K562 (cell line): ENCODE measurements around the gene CBY3. TPM values are rescaled to one million over a fixed set of nuclear protein-coding genes. Genes with fewer than 3 reads are reported as not detected.

Source experiments
- CC2D1A ChIP-seq: fragments of 450-650 bp; IDR thresholded peaks from 2 replicates; pipeline ENCODE4 v1.6.1; 2017; ENCODE audit warnings: mild to moderate bottlenecking
- E2F3 ChIP-seq: fragments of 250-450 bp; sonication (Bioruptor Pico); IDR thresholded peaks from 2 replicates; pipeline ENCODE4 v1.4.0; 2020; ENCODE audit warnings: mild to moderate bottlenecking
- ESRRA ChIP-seq: fragments of 450-650 bp; IDR thresholded peaks from 2 replicates; pipeline ENCODE4 v1.6.1; 2014; ENCODE audit warnings: low read depth, mild to moderate bottlenecking, moderate library complexity, borderline replicate concordance
- MTF1 ChIP-seq: fragments of 250-450 bp; sonication (Bioruptor Pico); IDR thresholded peaks from 2 replicates; pipeline ENCODE4 v1.9.0; 2021; ENCODE audit warnings: moderate library complexity, mild to moderate bottlenecking, inconsistent platforms, borderline replicate concordance
- RBBP5 ChIP-seq: fragments of 200-600 bp; sonication (generic); IDR thresholded peaks from 2 replicates; pipeline ENCODE4 v1.6.1; 2012; ENCODE audit warnings: borderline replicate concordance, mild to moderate bottlenecking, low read length, control low read depth, inconsistent platforms; ENCODE audit not compliant: insufficient read depth, poor library complexity, severe bottlenecking
- RREB1 ChIP-seq: fragments of 250-450 bp; sonication (Bioruptor Pico); IDR thresholded peaks from 2 replicates; pipeline ENCODE4 v1.4.0; 2020
- TAL1 ChIP-seq: fragments of 450-650 bp; IDR thresholded peaks from 2 replicates; pipeline ENCODE4 v1.6.1; 2016; ENCODE audit warnings: mild to moderate bottlenecking
- U2AF2 ChIP-seq: fragments of 200-400 bp; formaldehyde crosslinking; optimal IDR thresholded peaks from 2 replicates; pipeline ENCODE3; 2017; ENCODE audit warnings: low read depth, mild to moderate bottlenecking, low read length
- ZNF174 ChIP-seq: fragments of 250-450 bp; sonication (Bioruptor Pico); IDR thresholded peaks from 2 replicates; pipeline ENCODE4 v1.4.0; 2020; ENCODE audit warnings: mild to moderate bottlenecking
- ZNF561 ChIP-seq: fragments of 450-650 bp; formaldehyde crosslinking; conservative IDR thresholded peaks from 2 replicates; pipeline ENCODE4 v1.4.0; 2020; ENCODE audit warnings: mild to moderate bottlenecking, moderate library complexity
- ZNF79 ChIP-seq: fragments of 250-450 bp; sonication (Bioruptor Pico); IDR thresholded peaks from 2 replicates; pipeline ENCODE4 v1.4.0; 2020; ENCODE audit warnings: low read depth, mild to moderate bottlenecking, moderate library complexity
- polyA plus RNA-seq, 8 experiments: library from polyadenylated mRNA; depleted of rRNA in 4 of 8; stranded (reverse) in 5 of 8; unstranded in 3 of 8; fragments of >200 nt; fragmentation: Nextera tagmentation in 2 of 8; fragmentation: Illumina TruSeq in 1 of 8; extraction: Ambion mirVana in 2 of 8; extraction: Trizol in 1 of 8; gene quantifications; 2 replicates each; pipeline versions ENCODE4 v1.2.1 to v1.2.3, GENCODE V29; 2011 to 2014; ENCODE audit warnings: inconsistent platforms in 1 of 8, missing spikeins in 1 of 8
- total RNA-seq, 7 experiments: library from RNA; depleted of rRNA in 6 of 7; stranded (reverse); fragments of >200 nt in 6 of 7; fragmentation: Illumina TruSeq in 2 of 7; extraction: Trizol in 2 of 7; gene quantifications; 2 replicates each; pipeline versions ENCODE4 v1.2.1 to v1.2.3, GENCODE V29; 2011 to 2021; ENCODE audit warnings: low replicate concordance in 1 of 7
- TF ChIP-seq, protein P1 (sequence below): fragments of 450-650 bp; IDR thresholded peaks from 2 replicates; pipeline ENCODE4 v1.6.1; 2018; ENCODE audit not compliant: partially characterized antibody
- TF ChIP-seq, protein P2 (sequence below), 2 experiments: fragments of 450-650 bp in 1 of 2; sonication (generic) in 1 of 2; formaldehyde crosslinking in 1 of 2; IDR thresholded peaks in 1 of 2; conservative IDR thresholded peaks in 1 of 2; 2 replicates each; pipeline versions ENCODE4 v1.6.1 to v1.8.1; 2016 to 2023; ENCODE audit warnings: mild to moderate bottlenecking in 2 of 2, moderate library complexity in 2 of 2, inconsistent platforms in 1 of 2, missing genetic modification reagents in 1 of 2

CBY3 gene
- total and polyA plus RNA-seq, 9 of the 15 experiments (the other 6 are each of a cell fraction or from before 2014, with no cell fraction given), result not detected

- no peak for TF ChIP-seq U2AF2
- no peak for TF ChIP-seq CC2D1A
- no peak for TF ChIP-seq TAL1
- no peak for TF ChIP-seq MTF1 (CRISPR knock-in tag)
- TF ChIP-seq RREB1 (CRISPR knock-in tag), result peak; percentile 72; the same call in 1 of the 2 replicates
- TF ChIP-seq, protein P1, sequence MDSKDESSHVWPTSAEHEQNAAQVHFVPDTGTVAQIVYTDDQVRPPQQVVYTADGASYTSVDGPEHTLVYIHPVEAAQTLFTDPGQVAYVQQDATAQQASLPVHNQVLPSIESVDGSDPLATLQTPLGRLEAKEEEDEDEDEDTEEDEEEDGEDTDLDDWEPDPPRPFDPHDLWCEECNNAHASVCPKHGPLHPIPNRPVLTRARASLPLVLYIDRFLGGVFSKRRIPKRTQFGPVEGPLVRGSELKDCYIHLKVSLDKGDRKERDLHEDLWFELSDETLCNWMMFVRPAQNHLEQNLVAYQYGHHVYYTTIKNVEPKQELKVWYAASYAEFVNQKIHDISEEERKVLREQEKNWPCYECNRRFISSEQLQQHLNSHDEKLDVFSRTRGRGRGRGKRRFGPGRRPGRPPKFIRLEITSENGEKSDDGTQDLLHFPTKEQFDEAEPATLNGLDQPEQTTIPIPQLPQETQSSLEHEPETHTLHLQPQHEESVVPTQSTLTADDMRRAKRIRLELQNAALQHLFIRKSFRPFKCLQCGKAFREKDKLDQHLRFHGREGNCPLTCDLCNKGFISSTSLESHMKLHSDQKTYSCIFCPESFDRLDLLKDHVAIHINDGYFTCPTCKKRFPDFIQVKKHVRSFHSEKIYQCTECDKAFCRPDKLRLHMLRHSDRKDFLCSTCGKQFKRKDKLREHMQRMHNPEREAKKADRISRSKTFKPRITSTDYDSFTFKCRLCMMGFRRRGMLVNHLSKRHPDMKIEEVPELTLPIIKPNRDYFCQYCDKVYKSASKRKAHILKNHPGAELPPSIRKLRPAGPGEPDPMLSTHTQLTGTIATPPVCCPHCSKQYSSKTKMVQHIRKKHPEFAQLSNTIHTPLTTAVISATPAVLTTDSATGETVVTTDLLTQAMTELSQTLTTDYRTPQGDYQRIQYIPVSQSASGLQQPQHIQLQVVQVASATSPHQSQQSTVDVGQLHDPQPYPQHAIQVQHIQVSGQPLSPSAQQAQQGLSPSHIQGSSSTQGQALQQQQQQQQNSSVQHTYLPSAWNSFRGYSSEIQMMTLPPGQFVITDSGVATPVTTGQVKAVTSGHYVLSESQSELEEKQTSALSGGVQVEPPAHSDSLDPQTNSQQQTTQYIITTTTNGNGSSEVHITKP, result peak; percentile 84
- peak; percentile 81 for TF ChIP-seq E2F3 (CRISPR knock-in tag)
- TF ChIP-seq ESRRA, result no peak
- TF ChIP-seq, protein P2, sequence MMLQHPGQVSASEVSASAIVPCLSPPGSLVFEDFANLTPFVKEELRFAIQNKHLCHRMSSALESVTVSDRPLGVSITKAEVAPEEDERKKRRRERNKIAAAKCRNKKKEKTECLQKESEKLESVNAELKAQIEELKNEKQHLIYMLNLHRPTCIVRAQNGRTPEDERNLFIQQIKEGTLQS (IDR thresholded peaks at IDR 0.05), result no peak
- TF ChIP-seq, protein P2 (CRISPR knock-in tag; conservative IDR thresholded peaks at IDR 0.05), result 0 out of 2 replicates have a peak, but pooled peaks have one; percentile 15
- peak; percentile 77 for TF ChIP-seq RBBP5
- TF ChIP-seq ZNF174, result no peak
- no peak for TF ChIP-seq ZNF79 (CRISPR knock-in tag)
- TF ChIP-seq ZNF561 (CRISPR knock-in tag), result no peak
Measured at GRCh38 chr5:179697993-179698934, 17.4 kb upstream of the CBY3 start (continued).
